Effector memory CD4-positive, alpha-beta T cell (primary cell): ENCODE results near the gene MMEL1.

Source experiments
- DNase-seq, 3 donors: peaks; one replicate each; pipeline ENCODE4 v3.0.0-alpha.2; 2020
- H3K27ac ChIP-seq: 2 replicates; pipeline ENCODE4 v1.7.0; 2013; ENCODE audit warnings: mild to moderate bottlenecking, low read length, moderate library complexity; ENCODE audit not compliant: insufficient read depth, poor library complexity, severe bottlenecking
- H3K27me3 ChIP-seq: replicated peaks from 2 replicates; pipeline ENCODE4 v1.7.0; 2013; ENCODE audit warnings: mild to moderate bottlenecking, low read length; ENCODE audit not compliant: insufficient read depth, control insufficient read depth, poor library complexity, severe bottlenecking
- H3K36me3 ChIP-seq: 2 replicates; pipeline ENCODE4 v1.7.0; 2013; ENCODE audit warnings: mild to moderate bottlenecking, low read length, moderate library complexity; ENCODE audit not compliant: control insufficient read depth, insufficient read depth
- H3K4me1 ChIP-seq: 2 replicates; pipeline ENCODE4 v1.7.0; 2013; ENCODE audit warnings: low read length, mild to moderate bottlenecking; ENCODE audit not compliant: control insufficient read depth, insufficient read depth, poor library complexity, severe bottlenecking
- H3K4me3 ChIP-seq: 2 replicates; pipeline ENCODE4 v1.7.0; 2013; ENCODE audit warnings: low read length, low read depth, mild to moderate bottlenecking; ENCODE audit not compliant: insufficient read depth, poor library complexity, severe bottlenecking
- H3K9me3 ChIP-seq: 2 replicates; pipeline ENCODE4 v1.7.0; 2013; ENCODE audit warnings: mild to moderate bottlenecking, low read length, moderate library complexity; ENCODE audit not compliant: control insufficient read depth

MMEL1 gene

GRCh38 chr1:2543543-2544092 lies 89.2 kb downstream of the MMEL1 start:
- DNase-seq: no peak
- Histone ChIP-seq H3K9me3 (no peaks in the 10 kb centered on the region), H3K4me3 (no peak overlapping the region), H3K27ac (no peak overlapping the region), H3K4me1 (peaks cover 39% of the 10 kb centered on the region), H3K27me3 (no peaks in the 10 kb centered on the region), H3K36me3 (no peaks in the 10 kb centered on the region)

- no peak overlapping the region for H3K27ac ChIP-seq
- DNase-seq: no peak
- H3K36me3 ChIP-seq: no peaks in the 10 kb centered on the region
- no peak overlapping the region for H3K4me3 ChIP-seq
- no peaks in the 10 kb centered on the region for H3K27me3 ChIP-seq
- H3K4me1 ChIP-seq: peaks cover 27% of the 10 kb centered on the region
- no peaks in the 10 kb centered on the region for H3K9me3 ChIP-seq
These were observed 90.4 kb downstream of the MMEL1 start for GRCh38 chr1:2542246-2542915.

GRCh38 chr1:2541619-2542245 lies 91.1 kb downstream of the MMEL1 start:
- H3K27ac ChIP-seq: no peak overlapping the region
- no peaks in the 10 kb centered on the region for H3K9me3 ChIP-seq
- DNase-seq: no peak
- no peaks in the 10 kb centered on the region for H3K27me3 ChIP-seq
- H3K36me3 ChIP-seq: no peaks in the 10 kb centered on the region
- H3K4me3 ChIP-seq: no peak overlapping the region
- peaks cover 24% of the 10 kb centered on the region for H3K4me1 ChIP-seq

GRCh38 chr1:2540816-2541492 lies 91.9 kb downstream of the MMEL1 start:
- no peaks in the 10 kb centered on the region for H3K9me3 ChIP-seq
- H3K4me1 ChIP-seq: peaks cover 18% of the 10 kb centered on the region
- H3K36me3 ChIP-seq: no peaks in the 10 kb centered on the region
- H3K4me3 ChIP-seq: no peak overlapping the region
- H3K27me3 ChIP-seq: no peaks in the 10 kb centered on the region
- no peak for DNase-seq
- no peak overlapping the region for H3K27ac ChIP-seq
